ENCODE data around the gene CNTNAP2. TPM values are rescaled to one million over a fixed set of nuclear protein-coding genes. Genes with fewer than 3 reads are reported as not detected.

CNTNAP2 gene
- total RNA-seq, 1 experiment from 2014 or later = 64.5 TPM

- no peak overlapping the region for H2AFZ ChIP-seq (ENCODE audit: low read length)
- H2BK20ac ChIP-seq (ENCODE audit: low read depth, low read length, poor library complexity, severe bottlenecking) = no peak overlapping the region
- H3K4me2 ChIP-seq (ENCODE audit: insufficient read depth, insufficient read length, low read length) = no peak overlapping the region
- no peak overlapping the region for H3K4ac ChIP-seq (ENCODE audit: low read depth, low read length)
- no peaks in the 10 kb centered on the region for H3K79me1 ChIP-seq (ENCODE audit: insufficient read depth, low read depth, low read length, poor library complexity, severe bottlenecking)
- H4K91ac ChIP-seq (ENCODE audit: insufficient read length, low read depth, low read length) = no peak overlapping the region
- Mint-ChIP-seq H3K9me3 (peaks cover 18 to 20% of the 10 kb centered on the region in 2 experiments), H3K27ac (no peak overlapping the region), H3K4me3 (no peak overlapping the region), H3K27me3 (ENCODE audit: low read depth) (peaks cover 15% of the 10 kb centered on the region), H3K4me1 (peaks cover 0 to 2% of the 10 kb centered on the region in 2 experiments; a peak in 1 of 4 replicates), H3K36me3 (ENCODE audit: insufficient read depth in 1 of 3, low read depth in 3 of 3) (peaks cover 10 to 18% (median 10%) of the 10 kb centered on the region in 3 experiments)
- no peaks in the 10 kb centered on the region for H3K27me3 ChIP-seq (ENCODE audit: insufficient read depth, low read length)
- no peak overlapping the region for H3K27ac ChIP-seq (ENCODE audit: insufficient read length, low read depth, low read length)
- H2BK15ac ChIP-seq (ENCODE audit: low read depth, low read length) = no peak overlapping the region
- no peak for DNase-seq
- H2AK5ac ChIP-seq (ENCODE audit: insufficient read length, low read length) = no peak overlapping the region
- H3K56ac ChIP-seq (ENCODE audit: insufficient read length, low read depth, low read length) = no peak overlapping the region
- no peaks in the 10 kb centered on the region for H3K9me3 ChIP-seq (ENCODE audit: control insufficient read depth, low read depth, low read length)
- no peaks in the 10 kb centered on the region for H4K20me1 ChIP-seq (ENCODE audit: control insufficient read depth, insufficient read depth, insufficient read length)
- no peak overlapping the region for H4K8ac ChIP-seq (replicated peaks; ENCODE audit: insufficient read length, low read depth, low read length)
- H3K18ac ChIP-seq (ENCODE audit: insufficient read length, low read depth, low read length) = no peak overlapping the region
- WGBS (ENCODE audit: extremely low coverage, insufficient read length, low lambda C conversion rate) = no CpG with 5 or more reads among the region's 6 CpGs
- no peak overlapping the region for H2BK5ac ChIP-seq (ENCODE audit: insufficient read length, low read length)
- no peaks in the 10 kb centered on the region for H3K79me2 ChIP-seq (ENCODE audit: insufficient read depth, low read length)
- no peak overlapping the region for H2BK120ac ChIP-seq (ENCODE audit: low read depth, low read length, poor library complexity, severe bottlenecking)
- H3K14ac ChIP-seq (ENCODE audit: insufficient read depth, low read length) = no peak overlapping the region
- no peak for TF ChIP-seq CTCF (conservative IDR thresholded peaks at IDR 0.05)
- no peak overlapping the region for H3K9ac ChIP-seq (ENCODE audit: extremely low read depth, insufficient read length, low read length)
- no peak overlapping the region for H3K23ac ChIP-seq (ENCODE audit: insufficient read length, low read depth, low read length)
- H2BK12ac ChIP-seq (ENCODE audit: insufficient read length, low read depth, low read length) = no peak overlapping the region
- H3K23me2 ChIP-seq (ENCODE audit: insufficient read length, low read depth, low read length, poor library complexity, severe bottlenecking) = no peaks in the 10 kb centered on the region
- no peaks in the 10 kb centered on the region for H3K4me1 ChIP-seq (ENCODE audit: insufficient read depth, low read length)
- no peak overlapping the region for H4K5ac ChIP-seq (ENCODE audit: insufficient read length, low read depth, low read length)
- no peak overlapping the region for H3T11ph ChIP-seq (ENCODE audit: low read length)
Measured at GRCh38 chr7:148256433-148256832, 2139.8 kb downstream of the CNTNAP2 start.
